DOHH2 (cell line): ENCODE results near the gene RGS3.

Experiments
- H3F3A ChIP-seq: fragments of 200-600 bp; sonication (generic), shearing (Covaris generic); 2 replicates; pipeline ENCODE4 v1.6.0; 2016; ENCODE audit warnings: antibody characterized with exemption, mild to moderate bottlenecking; ENCODE audit not compliant: control insufficient read depth, insufficient read depth
- H3K27ac ChIP-seq: fragments of 200-600 bp; sonication (generic); 2 replicates; pipeline ENCODE4 v1.5.1; 2014; ENCODE audit warnings: low read depth, mild to moderate bottlenecking, low read length, moderate library complexity
- H3K27me3 ChIP-seq: fragments of 200-600 bp; sonication (generic); 2 replicates; pipeline ENCODE4 v1.6.1; 2014; ENCODE audit warnings: mild to moderate bottlenecking, low read length, mixed read lengths; ENCODE audit not compliant: control insufficient read depth
- H3K36me3 ChIP-seq: fragments of 200-600 bp; sonication (generic); 2 replicates; pipeline ENCODE4 v1.6.1; 2014; ENCODE audit warnings: mild to moderate bottlenecking, low read length, moderate library complexity, mixed read lengths; ENCODE audit not compliant: control insufficient read depth
- H3K4me1 ChIP-seq: fragments of 200-600 bp; sonication (generic); 2 replicates; pipeline ENCODE4 v1.6.1; 2014; ENCODE audit warnings: mild to moderate bottlenecking, low read length, mixed read lengths; ENCODE audit not compliant: control insufficient read depth
- H3K4me2 ChIP-seq: fragments of 200-600 bp; sonication (generic); 2 replicates; pipeline ENCODE4 v1.6.0; 2014; ENCODE audit warnings: mild to moderate bottlenecking, low read length, moderate library complexity
- H3K4me3 ChIP-seq: fragments of 200-600 bp; sonication (generic); 2 replicates; pipeline ENCODE4 v1.5.1; 2014; ENCODE audit warnings: mild to moderate bottlenecking, low read length, mixed read lengths
- H3K79me2 ChIP-seq: fragments of 200-600 bp; sonication (generic); 2 replicates; pipeline ENCODE4 v1.6.1; 2014; ENCODE audit warnings: mild to moderate bottlenecking, low read length, mixed read lengths; ENCODE audit not compliant: control insufficient read depth
- H3K9me2 ChIP-seq: fragments of 200-600 bp; sonication (generic); replicated peaks from 2 replicates; pipeline ENCODE4 v1.6.1; 2014; ENCODE audit warnings: mild to moderate bottlenecking, low read length, mixed read lengths; ENCODE audit not compliant: control insufficient read depth
- H3K9me3 ChIP-seq: fragments of 200-600 bp; sonication (generic); 2 replicates; pipeline ENCODE4 v1.6.1; 2014; ENCODE audit warnings: antibody characterized with exemption, low read length, mixed read lengths; ENCODE audit not compliant: control insufficient read depth, insufficient read depth
- H4K20me1 ChIP-seq: fragments of 200-600 bp; sonication (generic); 2 replicates; pipeline ENCODE4 v1.6.0; 2014; ENCODE audit warnings: low read depth, mild to moderate bottlenecking, antibody characterized with exemption, low read length, moderate library complexity; ENCODE audit not compliant: control insufficient read depth, insufficient read depth
- CTCF ChIP-seq: fragments of 200-600 bp; sonication (generic); IDR thresholded peaks from one replicate; pipeline ENCODE4 v1.5.1; 2014; ENCODE audit warnings: antibody characterized with exemption, mild to moderate bottlenecking, low read depth, low read length; ENCODE audit not compliant: poor library complexity, severe bottlenecking
- EZH2phosphoT487 ChIP-seq: fragments of 200-600 bp; sonication (generic); IDR thresholded peaks from 2 replicates; pipeline ENCODE4 v1.6.1; 2017; ENCODE audit warnings: borderline replicate concordance, mild to moderate bottlenecking, antibody characterized with exemption, low read length, moderate library complexity, mixed read lengths

RGS3 gene

GRCh38 chr9:113471143-113471542 lies 7.6 kb downstream of the RGS3 start:
- no peak overlapping the region for H3K4me2 ChIP-seq
- TF ChIP-seq CTCF (no peak), EZH2phosphoT487 (no peak)
- no peaks in the 10 kb centered on the region for H3K9me2 ChIP-seq
- H3K79me2 ChIP-seq = no peaks in the 10 kb centered on the region
- H3F3A ChIP-seq = no peaks in the 10 kb centered on the region
- H3K9me3 ChIP-seq = 0 out of 2 replicates have a peak, but pooled peaks cover 4% of the 10 kb centered on the region
- no peaks in the 10 kb centered on the region for H4K20me1 ChIP-seq
- H3K27ac ChIP-seq = no peak overlapping the region
- H3K36me3 ChIP-seq = no peaks in the 10 kb centered on the region
- H3K4me1 ChIP-seq = no peaks in the 10 kb centered on the region
- H3K27me3 ChIP-seq = peaks cover 3% of the 10 kb centered on the region; the same call in 1 of the 2 replicates
- H3K4me3 ChIP-seq = no peak overlapping the region

GRCh38 chr9:113471566-113471965 lies 8.0 kb downstream of the RGS3 start:
- no peak for TF ChIP-seq EZH2phosphoT487
- no peak overlapping the region for H3K27ac ChIP-seq

GRCh38 chr9:113472199-113472598 lies 8.7 kb downstream of the RGS3 start:
- no peaks in the 10 kb centered on the region for H4K20me1 ChIP-seq
- H3K36me3 ChIP-seq = no peaks in the 10 kb centered on the region
- TF ChIP-seq EZH2phosphoT487 = no peak
- no peak for TF ChIP-seq CTCF
- no peak overlapping the region for H3K4me3 ChIP-seq
- no peak overlapping the region for H3K4me2 ChIP-seq
- no peaks in the 10 kb centered on the region for H3K79me2 ChIP-seq
- H3K27me3 ChIP-seq = peaks cover 6% of the 10 kb centered on the region; the same call in 1 of the 2 replicates
- no peak overlapping the region for H3K27ac ChIP-seq
- 0 out of 2 replicates have a peak, but pooled peaks cover 2% of the 10 kb centered on the region for H3K9me3 ChIP-seq
- no peaks in the 10 kb centered on the region for H3F3A ChIP-seq
- no peaks in the 10 kb centered on the region for H3K4me1 ChIP-seq
- H3K9me2 ChIP-seq = no peaks in the 10 kb centered on the region

More at GRCh38 chr9:113471566-113471965, 8.0 kb downstream of the RGS3 start:
- no peaks in the 10 kb centered on the region for H3K36me3 ChIP-seq
- no peaks in the 10 kb centered on the region for H3K4me1 ChIP-seq
- no peak overlapping the region for H3K4me3 ChIP-seq
- H3K9me3 ChIP-seq = 0 out of 2 replicates have a peak, but pooled peaks cover 4% of the 10 kb centered on the region
- no peak overlapping the region for H3K4me2 ChIP-seq
- no peaks in the 10 kb centered on the region for H3K79me2 ChIP-seq
- H4K20me1 ChIP-seq = no peaks in the 10 kb centered on the region
- H3K9me2 ChIP-seq = no peaks in the 10 kb centered on the region
- H3F3A ChIP-seq = no peaks in the 10 kb centered on the region
- H3K27me3 ChIP-seq = peaks cover 3% of the 10 kb centered on the region; the same call in 1 of the 2 replicates

GRCh38 chr9:113474360-113475028 lies 11.0 kb downstream of the RGS3 start:
- Histone ChIP-seq H3K4me1 (no peaks in the 10 kb centered on the region), H3K9me3 (no peaks in the 10 kb centered on the region), H3K4me2 (no peak overlapping the region), H3K79me2 (no peaks in the 10 kb centered on the region), H3K9me2 (no peaks in the 10 kb centered on the region), H3K36me3 (no peaks in the 10 kb centered on the region), H3K27me3 (peaks cover 21% of the 10 kb centered on the region), H3K4me3 (no peak overlapping the region), H4K20me1 (no peaks in the 10 kb centered on the region), H3F3A (no peaks in the 10 kb centered on the region), H3K27ac (no peak overlapping the region)
- TF ChIP-seq CTCF (no peak), EZH2phosphoT487 (no peak)
